GM21576 (cell line): ENCODE results near the gene GDAP1L1.

Experiments
- ATAC-seq: cut with Tn5 transposase; IDR thresholded peaks from one replicate; pipeline ENCODE4 v1.9.1; 2021; ENCODE audit warnings: mild to moderate bottlenecking, moderate library complexity; ENCODE audit not compliant: unreplicated experiment

The GDAP1L1 gene

DNA sequence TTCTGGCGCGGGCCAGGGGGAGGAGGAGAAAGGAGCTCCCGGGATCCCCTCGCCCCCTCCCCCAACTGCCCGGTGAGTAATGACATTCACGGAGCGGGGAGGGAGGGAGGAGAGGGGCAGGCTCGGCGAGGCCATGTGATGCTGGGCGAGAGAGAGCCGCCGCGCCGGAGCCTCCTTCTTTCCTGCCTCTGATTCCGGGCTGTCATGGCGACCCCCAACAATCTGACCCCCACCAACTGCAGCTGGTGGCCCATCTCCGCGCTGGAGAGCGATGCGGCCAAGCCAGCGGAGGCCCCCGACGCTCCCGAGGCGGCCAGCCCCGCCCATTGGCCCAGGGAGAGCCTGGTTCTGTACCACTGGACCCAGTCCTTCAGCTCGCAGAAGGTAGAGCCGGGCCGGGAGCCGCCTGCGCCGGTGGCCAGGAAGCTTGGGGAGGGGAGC is at the start of gene GDAP1L1:
Gene GDAP1L1 (plus strand): TSS at position 178 of the 441 bp plus-strand sequence. CDS start 27 bp downstream, at position 205.
- no peak for ATAC-seq

DNA sequence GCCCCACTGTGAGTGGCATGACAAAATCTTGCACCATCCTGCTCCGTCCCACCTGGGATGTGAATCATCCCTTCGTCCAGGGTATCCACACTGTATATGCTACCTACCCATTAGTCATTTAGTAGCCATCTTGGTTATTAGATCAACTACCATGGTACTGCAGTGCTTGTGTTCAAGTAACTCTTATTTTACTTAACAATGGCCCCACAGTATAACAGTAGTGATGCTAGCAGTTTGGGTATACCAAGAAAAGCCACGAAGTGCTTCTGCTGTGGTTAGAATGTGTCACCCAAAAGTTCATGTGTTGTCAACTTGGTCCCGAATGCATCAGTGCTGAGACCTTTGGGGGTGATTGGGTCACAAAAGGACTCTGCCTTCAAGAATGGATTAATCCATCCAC is 48.2 kb upstream of the GDAP1L1 start:
- ATAC-seq, result no peak

DNA sequence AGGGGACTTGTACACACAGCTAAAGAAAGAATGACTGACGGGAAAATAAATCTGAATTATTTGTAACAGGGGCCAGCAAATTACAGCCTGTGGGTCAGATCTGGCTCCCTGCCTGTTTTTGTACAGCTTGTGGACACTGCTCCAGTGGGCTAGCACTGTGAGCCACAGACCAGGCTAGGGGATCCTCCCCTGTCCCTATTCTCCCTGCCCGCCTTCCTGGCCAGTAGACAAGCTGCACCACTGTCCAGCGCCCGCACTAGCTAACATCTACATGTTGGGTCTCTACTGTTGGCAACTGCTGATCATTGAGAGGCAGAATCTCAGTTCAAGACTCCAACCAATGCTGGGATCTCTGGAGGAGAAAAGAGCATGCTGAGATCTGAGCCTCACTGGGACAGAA is 47.2 kb upstream of the GDAP1L1 start:
- ATAC-seq, result no peak

DNA sequence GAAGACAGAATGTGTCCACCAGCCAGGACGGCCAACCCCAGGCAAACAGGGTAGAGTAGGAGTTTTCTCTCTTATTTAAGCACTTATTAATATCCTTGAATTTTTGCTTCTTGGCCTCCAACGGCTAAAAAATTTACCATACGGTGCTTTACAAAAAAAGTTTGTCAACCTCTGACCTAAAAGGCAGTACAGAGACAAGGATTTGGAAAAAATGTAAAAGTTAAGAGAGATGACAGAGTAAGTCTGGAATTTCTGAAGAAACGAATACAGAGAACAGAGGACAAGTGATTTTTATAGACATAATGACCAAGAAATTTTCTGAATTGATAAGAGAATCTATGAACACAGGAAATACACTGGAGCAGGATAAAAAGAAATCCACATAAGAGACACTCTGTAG is 46.7 kb upstream of the GDAP1L1 start:
- no peak for ATAC-seq

DNA sequence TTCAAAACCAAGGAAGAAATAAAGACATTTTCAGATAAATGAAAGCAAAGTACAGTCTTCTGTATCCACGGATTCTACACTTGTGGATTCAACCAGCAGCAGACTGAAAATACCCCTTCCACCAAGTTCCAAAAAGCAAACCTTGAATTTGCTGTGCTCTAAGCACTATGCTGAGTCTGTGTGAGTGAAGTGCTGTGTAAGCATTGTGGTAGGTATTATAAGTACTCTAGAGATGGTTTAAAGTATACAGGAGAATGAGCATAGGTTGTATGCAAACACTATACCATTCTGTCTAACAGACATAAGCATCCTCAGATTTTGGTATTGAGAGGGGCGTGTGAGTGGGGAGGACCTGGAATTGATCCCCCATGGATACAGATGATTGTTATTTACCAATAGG is 46.1 kb upstream of the GDAP1L1 start:
- ATAC-seq, result no peak

DNA sequence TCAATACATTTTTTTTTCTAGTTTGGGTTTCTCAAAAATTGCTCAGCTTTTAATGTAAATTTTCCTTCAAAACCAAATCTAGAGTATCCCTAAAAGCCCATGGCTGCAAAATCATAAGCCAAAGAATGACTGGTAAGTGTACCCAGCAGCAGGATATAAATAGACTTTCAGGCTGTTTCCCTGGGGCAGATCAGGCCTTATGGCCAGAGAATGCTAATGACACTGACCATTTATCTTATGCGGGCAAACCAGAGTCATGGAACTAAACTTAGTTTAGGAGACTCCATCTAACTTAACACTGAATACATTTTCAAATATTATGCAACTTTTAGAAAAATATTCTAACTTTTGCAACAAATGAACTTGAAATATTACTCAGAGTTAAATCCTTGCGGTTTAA is 43.9 kb upstream of the GDAP1L1 start:
- no peak for ATAC-seq

DNA sequence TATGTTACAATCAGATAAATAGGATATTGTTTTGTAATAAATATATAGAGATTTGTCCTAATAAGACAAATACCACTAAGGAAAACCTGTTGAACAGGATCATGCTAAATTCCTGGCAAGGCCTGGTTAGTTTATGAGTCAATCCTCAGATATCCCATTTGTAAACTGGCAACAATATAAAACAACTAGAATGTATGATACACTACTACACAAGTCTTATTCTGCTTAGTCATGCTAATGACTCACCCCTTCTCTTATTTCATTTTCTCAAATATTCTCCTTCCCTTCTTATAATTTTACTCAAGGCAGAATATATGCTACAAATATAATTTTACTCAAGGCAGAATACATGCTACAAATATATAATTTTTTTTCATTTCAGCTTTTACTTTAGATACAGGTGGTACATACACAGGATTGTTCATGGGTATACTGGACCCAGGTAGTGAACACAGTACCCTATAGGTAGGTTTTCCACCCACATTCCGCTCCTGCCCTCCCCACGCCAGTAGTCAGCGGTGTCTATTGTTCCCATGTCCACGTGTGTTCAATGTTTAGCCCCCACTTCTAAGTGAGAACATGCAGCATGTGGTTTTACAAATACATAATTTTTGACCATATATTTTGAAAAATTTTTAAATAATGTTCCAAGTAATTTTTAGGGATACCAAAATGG is 42.8 kb upstream of the GDAP1L1 start:
- no peak for ATAC-seq

DNA sequence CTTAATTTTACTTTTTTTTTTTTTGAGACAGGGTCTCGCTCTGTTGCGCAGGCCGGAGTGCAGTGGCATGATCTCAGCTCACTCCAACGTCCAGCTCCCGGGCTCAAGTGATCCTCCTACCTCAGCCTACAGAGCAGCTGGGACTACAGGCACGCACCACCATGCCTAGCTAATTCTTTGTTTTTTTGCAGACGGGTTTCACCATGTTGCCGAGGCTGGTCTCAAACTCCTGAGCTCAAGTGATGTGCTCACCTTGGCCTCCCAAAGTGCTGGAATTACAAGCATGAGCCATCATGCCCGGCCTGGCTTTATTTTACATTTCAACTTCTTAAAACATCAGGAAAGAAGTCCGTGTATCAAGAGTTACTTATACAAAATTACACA is 42.3 kb upstream of the GDAP1L1 start:
- ATAC-seq, result no peak

DNA sequence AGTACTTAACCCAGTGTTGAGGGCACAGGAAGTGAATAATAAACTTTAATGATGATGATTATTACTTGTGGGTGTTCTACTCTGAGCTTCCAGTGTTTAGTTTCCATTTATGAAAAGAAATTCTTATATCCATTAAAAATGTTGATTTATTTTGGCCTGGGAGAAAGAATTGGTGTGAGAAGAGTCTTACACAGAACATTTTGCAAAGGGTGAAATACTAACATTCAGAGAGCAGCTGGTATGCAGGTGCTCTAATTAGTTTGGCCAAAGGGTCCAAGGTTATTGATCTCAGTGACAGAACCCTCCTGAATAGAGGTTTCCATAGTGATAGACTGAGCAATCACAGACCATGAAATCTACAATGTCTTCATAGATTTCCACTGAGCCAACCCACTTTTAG is 41.0 kb upstream of the GDAP1L1 start:
- no peak for ATAC-seq

DNA sequence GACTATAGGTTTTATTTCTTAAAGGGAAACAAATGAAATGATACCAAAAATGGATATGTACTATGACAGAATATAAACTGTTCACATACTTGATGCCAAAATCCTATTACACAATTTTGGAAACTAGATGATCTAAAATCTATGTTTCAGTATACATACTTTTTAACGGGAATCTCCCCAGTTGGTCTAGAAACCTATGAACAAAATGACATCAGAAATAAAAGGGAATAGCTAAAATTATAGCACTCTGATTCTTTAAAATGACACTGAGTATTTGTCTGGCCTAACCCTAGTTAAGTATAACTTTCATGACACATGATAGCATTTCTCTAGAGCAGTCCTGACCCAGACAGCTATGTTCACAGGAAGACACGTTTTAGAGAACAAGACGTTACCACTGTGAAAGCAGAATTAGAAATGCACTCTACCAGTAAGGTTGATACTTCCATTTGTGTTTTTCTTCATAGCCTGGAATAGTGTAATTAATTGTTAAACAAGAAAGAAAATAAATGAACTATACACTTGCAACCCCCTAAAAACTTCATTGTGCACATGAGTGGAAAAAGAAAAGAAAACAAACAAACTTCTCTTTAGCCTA is 39.9 kb upstream of the GDAP1L1 start:
- no peak for ATAC-seq

DNA sequence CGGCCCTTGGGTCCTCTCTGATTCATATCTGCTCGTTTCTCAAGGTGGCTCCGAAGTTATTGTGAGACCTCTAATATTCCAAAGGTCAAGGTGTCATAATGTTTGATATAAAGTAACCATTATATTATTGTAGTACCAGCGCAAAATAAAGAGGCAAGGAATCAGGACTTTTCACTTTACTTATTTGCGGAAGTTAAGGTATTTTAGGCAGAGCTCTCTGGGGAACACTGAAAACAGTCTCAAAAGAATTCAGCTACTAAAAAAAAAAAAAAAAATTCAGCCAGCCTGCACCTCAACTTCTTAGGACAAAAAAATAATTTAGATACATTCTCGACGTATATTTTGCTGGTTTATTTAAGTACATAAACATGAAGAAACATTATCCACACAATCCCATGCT is 38.9 kb upstream of the GDAP1L1 start:
- no peak for ATAC-seq

DNA sequence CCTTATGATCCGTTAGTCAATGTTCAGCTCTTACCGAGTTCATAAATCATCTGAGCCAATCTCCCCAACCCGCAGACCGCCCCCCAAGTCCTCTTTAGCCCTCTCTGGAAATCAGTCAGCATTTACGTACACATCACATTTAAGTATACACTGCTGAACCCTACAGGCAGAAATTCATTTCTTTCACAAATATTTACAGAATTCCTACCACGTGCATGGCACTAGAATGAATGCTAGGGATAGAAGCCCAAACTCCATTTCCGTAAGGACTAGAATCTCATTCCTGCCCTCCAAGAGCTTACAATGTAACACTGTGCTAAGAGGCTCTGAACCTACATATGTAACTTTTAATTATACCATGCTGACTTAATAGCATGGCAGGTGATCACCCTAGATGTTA is 38.3 kb upstream of the GDAP1L1 start:
- no peak for ATAC-seq

DNA sequence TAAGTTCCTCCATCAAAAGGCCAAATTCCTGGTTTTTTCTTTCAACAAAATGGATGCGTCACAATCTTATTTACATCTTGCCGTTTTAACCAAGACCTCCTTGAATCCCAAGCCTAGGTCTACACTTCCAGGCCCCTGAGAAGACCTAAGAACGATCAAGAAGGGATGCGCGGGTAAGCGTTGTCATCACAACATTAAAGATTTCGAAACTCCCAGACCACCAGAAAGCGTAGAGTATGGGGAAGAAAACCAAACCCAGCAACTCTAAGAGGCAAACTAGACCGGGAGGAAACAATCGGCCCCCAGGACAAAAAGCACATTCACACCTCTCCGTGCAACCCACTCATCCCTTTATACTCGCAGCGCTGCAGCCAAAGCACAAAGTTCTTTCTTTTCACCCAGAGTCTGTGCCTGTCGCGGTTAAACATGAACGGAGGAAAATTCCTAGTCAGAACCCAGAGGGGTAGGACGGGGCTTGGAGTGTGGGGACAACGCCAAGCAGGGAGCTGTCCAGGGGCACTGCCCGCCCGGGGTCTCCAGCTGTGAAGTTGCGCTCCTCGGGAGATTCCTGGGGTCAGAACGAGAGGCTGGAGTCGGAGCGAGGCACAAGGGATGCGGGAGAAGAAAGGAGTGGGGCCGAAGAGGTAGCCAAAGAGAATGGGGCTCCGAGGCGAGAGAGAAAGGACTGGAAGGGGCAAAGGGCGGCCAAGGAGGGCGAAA is 37.3 kb upstream of the GDAP1L1 start:
- peak; percentile 3 for ATAC-seq

DNA sequence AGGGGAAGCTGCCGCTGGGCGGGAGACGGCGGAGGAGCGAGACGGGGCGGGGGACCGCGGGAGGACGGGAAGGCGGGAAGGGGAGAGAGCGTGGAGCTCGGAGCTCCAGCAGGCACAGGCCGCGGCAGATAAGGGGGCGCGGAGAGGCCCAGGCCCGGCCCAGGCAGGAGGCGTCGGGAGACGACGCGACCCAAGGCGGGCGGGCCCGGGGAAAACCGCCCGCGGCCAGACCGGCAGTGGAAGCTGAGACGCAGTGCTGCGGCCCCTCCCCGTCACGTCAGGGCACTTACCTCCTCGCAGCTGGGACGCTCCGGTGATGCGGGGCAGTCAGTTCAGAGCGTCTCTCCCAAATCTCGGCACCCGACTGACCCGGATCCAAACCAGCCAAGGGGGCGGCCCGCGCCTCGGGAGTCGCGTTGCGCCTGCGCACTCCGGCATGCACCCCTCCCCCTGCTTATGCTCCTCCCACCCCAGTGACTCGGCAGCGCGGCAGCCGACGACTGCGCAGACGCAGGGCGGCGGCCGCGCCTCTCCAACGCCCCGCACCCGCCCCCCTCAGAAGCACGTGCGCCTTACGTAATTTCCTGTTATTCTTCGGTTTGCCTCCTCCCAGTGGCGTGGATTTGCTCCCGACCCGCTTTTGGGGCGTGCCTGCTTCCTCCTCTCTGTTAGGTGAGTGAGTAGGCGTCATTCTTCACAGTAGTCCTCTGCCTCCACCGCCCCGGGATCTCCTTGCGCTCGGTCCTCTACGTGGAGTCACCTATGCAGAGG is 36.5 kb upstream of the GDAP1L1 start, which contains the start of gene OSER1:
Gene OSER1 (minus strand): TSS at position 366 of the 771 bp plus-strand sequence. CDS start 3,814 bp downstream, outside the sequence.
- peak; percentile 87 for ATAC-seq

DNA sequence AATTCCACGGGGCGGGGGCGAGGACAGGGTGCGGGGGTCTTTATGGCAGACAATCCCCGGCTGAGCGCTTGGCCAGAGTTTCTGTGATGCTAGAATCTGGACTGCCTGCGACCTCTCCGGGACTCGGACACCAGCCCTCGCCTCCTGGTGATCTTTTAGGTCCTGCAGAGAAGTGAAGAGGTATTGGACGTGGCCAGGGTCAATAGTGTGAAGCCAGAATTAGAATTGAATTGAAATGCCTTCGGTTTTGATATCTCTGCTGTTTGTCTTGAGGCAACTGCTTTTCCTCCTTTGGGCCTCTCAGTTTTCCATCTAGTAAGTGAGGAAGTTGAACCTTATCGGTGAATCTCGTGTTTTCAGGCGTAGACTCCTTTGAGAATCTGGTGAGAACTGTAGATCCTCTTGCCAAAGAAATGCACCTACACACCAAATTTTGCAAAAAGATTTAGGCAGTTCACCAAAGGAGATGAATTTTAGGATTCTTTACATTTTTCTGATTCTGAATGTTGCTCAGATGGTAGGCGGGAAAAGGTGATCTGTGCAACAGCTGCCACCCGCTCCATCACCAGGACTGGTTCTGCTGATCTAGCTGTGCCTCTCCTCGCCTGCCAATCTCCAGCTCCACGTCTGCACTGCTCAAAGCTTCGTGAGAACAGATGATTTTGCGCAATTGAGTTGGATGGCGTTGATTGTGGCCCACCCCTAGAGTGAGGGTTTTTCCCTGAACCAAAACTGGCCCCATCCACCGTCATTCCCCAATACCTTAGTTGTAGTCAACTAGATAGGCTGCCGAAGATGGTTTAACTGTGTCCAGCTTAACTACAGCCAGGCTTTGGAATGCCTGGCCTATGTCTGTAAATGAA is 35.7 kb upstream of the GDAP1L1 start:
- no peak for ATAC-seq

DNA sequence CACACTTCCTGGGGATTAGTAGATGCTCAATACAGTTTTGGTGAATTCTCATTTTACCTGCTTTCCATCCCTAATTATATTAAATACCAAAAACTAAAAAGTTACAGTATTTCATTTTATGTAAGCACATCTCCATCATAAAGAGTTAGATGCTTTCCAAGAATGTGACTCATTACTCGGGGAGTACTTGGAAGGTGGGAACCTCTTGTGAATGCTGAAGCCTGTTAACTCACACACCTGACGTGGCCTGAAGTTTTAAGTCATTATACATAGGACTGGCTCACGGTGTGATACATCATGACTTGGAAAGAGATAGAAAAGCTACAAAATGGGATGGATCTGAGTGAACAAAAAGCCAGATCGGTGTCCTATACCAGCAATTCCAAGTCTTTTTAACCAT is 34.3 kb upstream of the GDAP1L1 start:
- no peak for ATAC-seq

DNA sequence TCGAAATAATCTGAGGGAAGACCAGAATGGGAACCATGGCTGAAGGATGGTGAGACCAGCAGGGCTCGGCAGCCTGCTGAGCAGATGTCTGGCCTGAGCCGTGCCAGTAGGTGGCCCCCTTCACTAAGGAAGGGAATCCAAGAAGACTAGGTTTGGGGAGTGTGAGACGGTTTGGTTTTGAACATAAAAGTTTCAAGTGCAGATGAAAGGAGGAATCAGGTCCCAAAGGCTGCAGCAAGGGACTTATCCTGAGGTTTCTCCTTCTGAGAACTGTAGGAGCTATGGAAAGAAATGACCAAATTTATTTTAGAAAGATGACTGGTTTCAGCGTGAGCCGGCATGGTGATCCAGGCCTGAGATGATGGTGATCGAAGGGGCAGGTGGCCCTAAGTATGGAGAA is 32.0 kb upstream of the GDAP1L1 start:
- no peak for ATAC-seq

DNA sequence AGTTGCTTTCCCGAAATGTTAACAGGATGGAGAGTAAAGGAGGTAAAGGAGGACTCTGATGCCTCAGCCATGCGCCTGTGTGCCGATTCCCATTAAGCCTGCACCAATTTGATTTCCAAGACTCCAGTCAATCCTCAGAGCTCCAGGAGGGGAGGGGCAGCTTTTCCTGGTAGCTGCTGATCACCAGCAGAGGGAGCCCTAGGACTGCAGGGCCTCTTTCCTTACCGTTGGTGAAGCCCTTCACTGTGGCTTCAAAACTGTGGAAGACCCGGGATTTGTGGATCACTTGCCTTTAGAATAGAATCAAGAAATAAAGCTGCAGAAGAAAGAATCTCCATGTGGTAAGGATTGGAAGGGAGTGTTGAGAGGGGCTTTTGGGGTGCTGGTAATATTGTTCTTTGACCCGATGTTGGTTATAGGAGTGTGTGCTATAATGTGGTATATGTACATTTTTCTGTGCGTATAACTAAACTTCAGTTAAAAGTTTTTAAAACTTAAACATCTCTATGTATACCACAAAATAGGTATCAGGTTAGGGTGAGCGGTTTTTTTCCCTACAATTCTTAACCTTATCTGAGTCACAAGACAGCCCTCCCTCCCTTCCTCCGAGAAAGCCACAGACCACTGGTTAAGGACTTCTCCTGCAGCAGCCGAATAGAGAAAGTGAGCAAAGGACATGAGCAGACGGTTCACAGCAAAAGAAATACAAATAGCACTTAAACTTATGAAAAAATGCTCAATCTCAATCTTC is 29.6 kb upstream of the GDAP1L1 start:
- ATAC-seq, result no peak

DNA sequence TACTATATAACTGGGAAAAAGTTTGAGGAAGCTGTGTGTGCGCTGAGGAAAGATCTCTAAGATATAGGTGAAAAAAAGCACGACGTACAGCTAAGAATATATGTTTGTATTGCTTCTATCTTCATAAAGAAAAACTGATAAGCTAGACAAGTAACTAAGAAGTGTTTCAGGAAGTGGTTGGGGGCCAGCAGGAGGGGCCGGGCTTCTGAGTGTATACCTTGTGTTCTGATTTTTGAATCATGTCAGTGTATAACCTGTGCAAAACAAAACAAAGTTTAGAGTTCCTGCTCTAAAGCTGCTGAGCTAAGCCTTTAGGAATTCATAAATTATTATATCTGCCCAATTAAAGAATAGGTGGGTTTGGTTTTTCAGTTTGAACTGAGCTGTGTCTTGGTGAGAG is 28.7 kb upstream of the GDAP1L1 start:
- ATAC-seq, result no peak
